ENCODE results near the gene CDC42BPB. TPM values are rescaled to one million over a fixed set of nuclear protein-coding genes. Genes with fewer than 3 reads are reported as not detected.

CDC42BPB gene
- total and polyA plus RNA-seq, 12 donors = 41.1 to 108 (median 77.4) TPM

DNA sequence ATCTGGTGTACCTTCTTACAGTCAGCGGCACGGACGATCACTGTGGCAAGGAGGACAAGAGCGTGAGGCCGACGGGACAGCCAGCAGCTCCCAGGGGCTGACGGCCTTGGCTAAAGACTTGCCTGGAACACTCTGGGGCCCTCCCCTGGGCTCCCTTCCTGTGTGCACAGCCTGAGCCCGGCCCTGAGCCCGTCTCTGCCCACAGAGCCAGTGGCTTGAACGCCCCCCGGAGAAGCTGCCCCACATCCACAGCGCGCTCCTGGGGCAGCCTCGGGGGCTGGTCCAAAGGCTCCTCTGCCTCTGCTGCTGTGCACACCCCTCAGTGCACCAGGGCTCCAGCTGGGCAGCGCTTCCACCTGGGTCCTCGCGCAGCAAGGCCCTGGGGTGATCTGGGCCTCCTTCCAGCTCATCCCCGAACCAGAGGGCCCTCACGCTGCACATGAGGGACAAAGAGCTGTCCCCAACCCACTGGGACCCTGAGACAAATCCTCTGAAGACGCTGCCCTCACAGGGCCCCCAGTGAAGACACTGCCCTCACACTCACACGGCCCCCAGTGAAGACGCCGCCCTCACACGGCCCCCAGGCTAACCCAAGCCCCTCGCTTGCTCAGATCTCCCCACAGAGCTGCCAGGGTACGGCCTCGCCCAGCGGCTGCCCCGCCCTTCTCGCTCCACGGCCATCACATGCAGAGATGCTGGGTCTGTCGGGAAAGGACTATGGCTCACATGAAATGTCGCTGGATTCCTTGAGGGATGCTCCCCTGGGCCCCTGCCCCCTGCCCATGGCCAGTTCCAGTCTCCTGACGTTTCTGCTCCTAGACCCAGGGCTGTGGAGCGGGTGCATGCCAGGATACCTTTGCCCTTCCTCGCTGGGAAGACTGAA, 112.7 kb downstream of the CDC42BPB start:
- Histone ChIP-seq H3K4me1 (replicated peaks in 1 of 2) (no peaks in the 10 kb centered on the region), H3K4me3 (no peak overlapping the region), H3K36me3 (replicated peaks in 1 of 2) (peaks cover 0 to 89% of the 10 kb centered on the region in 2 donors), H3K27me3 (no peaks in the 10 kb centered on the region), H3K27ac (no peak overlapping the region), H3K9me3 (replicated peaks in 1 of 3) (no peaks in the 10 kb centered on the region)
- intact Hi-C loops (cut with DNase I) = no loop called here
- TF ChIP-seq POLR2A (IDR thresholded peaks at IDR 0.05) = no peak
- TF ChIP-seq, protein P1, sequence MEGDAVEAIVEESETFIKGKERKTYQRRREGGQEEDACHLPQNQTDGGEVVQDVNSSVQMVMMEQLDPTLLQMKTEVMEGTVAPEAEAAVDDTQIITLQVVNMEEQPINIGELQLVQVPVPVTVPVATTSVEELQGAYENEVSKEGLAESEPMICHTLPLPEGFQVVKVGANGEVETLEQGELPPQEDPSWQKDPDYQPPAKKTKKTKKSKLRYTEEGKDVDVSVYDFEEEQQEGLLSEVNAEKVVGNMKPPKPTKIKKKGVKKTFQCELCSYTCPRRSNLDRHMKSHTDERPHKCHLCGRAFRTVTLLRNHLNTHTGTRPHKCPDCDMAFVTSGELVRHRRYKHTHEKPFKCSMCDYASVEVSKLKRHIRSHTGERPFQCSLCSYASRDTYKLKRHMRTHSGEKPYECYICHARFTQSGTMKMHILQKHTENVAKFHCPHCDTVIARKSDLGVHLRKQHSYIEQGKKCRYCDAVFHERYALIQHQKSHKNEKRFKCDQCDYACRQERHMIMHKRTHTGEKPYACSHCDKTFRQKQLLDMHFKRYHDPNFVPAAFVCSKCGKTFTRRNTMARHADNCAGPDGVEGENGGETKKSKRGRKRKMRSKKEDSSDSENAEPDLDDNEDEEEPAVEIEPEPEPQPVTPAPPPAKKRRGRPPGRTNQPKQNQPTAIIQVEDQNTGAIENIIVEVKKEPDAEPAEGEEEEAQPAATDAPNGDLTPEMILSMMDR (IDR thresholded peaks at IDR 0.05) = no peak
- DNase-seq = no peak
- WGBS, 4 donors = 88 to 93% (median 91%) methylated on average over 22 to 36 of the region's 36 CpGs

DNA sequence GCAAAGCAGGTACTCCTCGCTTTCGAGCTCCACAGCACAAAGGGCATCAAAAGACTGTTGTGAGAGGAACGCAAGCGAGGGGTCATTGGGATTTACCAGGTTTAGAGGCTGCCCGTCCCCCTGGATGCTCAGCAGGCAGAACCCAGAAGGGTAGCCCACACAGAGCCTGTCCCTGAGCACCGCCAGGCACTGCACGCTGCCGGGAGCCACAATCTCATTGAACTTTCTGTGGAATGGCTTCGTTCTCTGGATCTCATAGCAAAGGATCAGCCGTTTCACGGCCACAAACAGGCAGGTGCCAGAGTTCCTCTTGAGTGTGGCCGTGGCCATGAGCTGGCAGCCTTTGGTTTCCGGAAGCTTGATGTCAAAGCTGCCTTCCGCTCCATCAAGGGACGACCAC, 113.4 kb downstream of the CDC42BPB start:
- no peaks in the 10 kb centered on the region for H3K27me3 ChIP-seq
- H3K27ac ChIP-seq = no peak overlapping the region
- DNase-seq = no peak
- intact Hi-C loops (cut with DNase I) = no loop called here
- H3K9me3 ChIP-seq (replicated peaks in 1 of 3) = no peaks in the 10 kb centered on the region
- TF ChIP-seq, protein P1 (IDR thresholded peaks at IDR 0.05) = no peak
- no peak for TF ChIP-seq POLR2A (IDR thresholded peaks at IDR 0.05)
- H3K4me3 ChIP-seq = no peak overlapping the region
- WGBS, 4 donors = 92 to 95% (median 95%) methylated on average over 10 to 15 of the region's 15 CpGs
- peaks cover 0 to 89% of the 10 kb centered on the region in 2 donors for H3K36me3 ChIP-seq (replicated peaks in 1 of 2)
- no peaks in the 10 kb centered on the region for H3K4me1 ChIP-seq (replicated peaks in 1 of 2)

DNA sequence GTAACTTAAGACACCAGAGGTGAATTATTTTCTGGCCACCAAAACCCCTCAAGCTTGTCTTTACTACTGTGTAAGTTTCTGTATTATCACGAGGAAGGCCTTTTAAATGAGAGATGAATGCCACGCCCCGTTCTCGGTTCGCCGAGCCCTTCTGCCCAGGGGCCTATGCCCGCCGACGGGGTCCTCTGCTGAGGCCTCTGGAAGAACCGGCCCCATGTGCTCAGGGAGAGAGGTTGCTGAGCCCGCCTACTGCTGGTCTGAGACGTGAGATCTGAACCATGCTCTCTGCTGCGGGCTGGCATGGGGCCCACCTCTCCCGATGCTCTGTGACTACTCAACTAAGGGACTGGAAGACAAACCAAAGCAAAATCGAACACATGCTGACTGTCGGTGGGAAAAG, 113.9 kb downstream of the CDC42BPB start:
- no peak for TF ChIP-seq POLR2A (IDR thresholded peaks at IDR 0.05)
- TF ChIP-seq, protein P1 (IDR thresholded peaks at IDR 0.05) = no peak
- Histone ChIP-seq H3K27ac (no peak overlapping the region), H3K4me3 (no peak overlapping the region), H3K4me1 (replicated peaks in 1 of 2) (no peaks in the 10 kb centered on the region), H3K27me3 (no peaks in the 10 kb centered on the region), H3K9me3 (replicated peaks in 1 of 3) (no peaks in the 10 kb centered on the region), H3K36me3 (replicated peaks in 1 of 2) (peaks cover 0 to 86% of the 10 kb centered on the region in 2 donors)
- intact Hi-C loops (cut with DNase I) = no loop called here
- WGBS, 4 donors = 87 to 96% (median 94%) methylated on average over 12 to 16 of the region's 16 CpGs
- no peak for DNase-seq

- H3K4me3 ChIP-seq = no peak overlapping the region
- H3K27me3 ChIP-seq = no peaks in the 10 kb centered on the region
- DNase-seq = no peak
- no peak for TF ChIP-seq POLR2A (IDR thresholded peaks at IDR 0.05)
- TF ChIP-seq, protein P1 (IDR thresholded peaks at IDR 0.05) = no peak
- intact Hi-C loops (cut with DNase I) = no loop called here
- H3K9me3 ChIP-seq (replicated peaks in 1 of 3) = no peaks in the 10 kb centered on the region
- H3K4me1 ChIP-seq (replicated peaks in 1 of 2) = no peaks in the 10 kb centered on the region
- peaks cover 0 to 93% of the 10 kb centered on the region in 2 donors for H3K36me3 ChIP-seq (replicated peaks in 1 of 2)
- WGBS, 4 donors = 90 to 100% (median 94%) methylated on average over 7 to 13 of the region's 13 CpGs
- H3K27ac ChIP-seq = no peak overlapping the region
Measured at GRCh38 chr14:102942069-102942468, 115.3 kb downstream of the CDC42BPB start.
